GM12875 (cell line): ENCODE results near the gene PPP1R15A.
"Not testable (repeated sequence)": the region's sequence is repeated elsewhere in the genome, so short reads cannot be mapped to it uniquely, and the experiment has no call there.

Experiments used
- H3K4me3 ChIP-seq: one replicate; pipeline ENCODE4 v1.5.1; 2011; ENCODE audit warnings: low read depth, low read length, control low read depth
- CTCF ChIP-seq: IDR thresholded peaks from 2 replicates; pipeline ENCODE4 v1.5.1; 2011; ENCODE audit warnings: low read depth, mild to moderate bottlenecking, control low read depth, inconsistent platforms, low read length, moderate library complexity, borderline replicate concordance; ENCODE audit not compliant: insufficient read depth

Gene PPP1R15A

GRCh38 chr19:48844472-48844871 is 27.7 kb upstream of the PPP1R15A start:
- TF ChIP-seq CTCF, result no peak
- no peak overlapping the region for H3K4me3 ChIP-seq

- H3K4me3 ChIP-seq, result no peak overlapping the region
- TF ChIP-seq CTCF, result no peak
Measured at GRCh38 chr19:48845384-48845783, 26.8 kb upstream of the PPP1R15A start.

GRCh38 chr19:48846659-48847058 is 25.6 kb upstream of the PPP1R15A start:
- not testable (repeated sequence) for H3K4me3 ChIP-seq

- no peak overlapping the region for H3K4me3 ChIP-seq
- no peak for TF ChIP-seq CTCF
Measured at GRCh38 chr19:48852292-48852691, 19.9 kb upstream of the PPP1R15A start.

GRCh38 chr19:48853483-48853882 is 18.7 kb upstream of the PPP1R15A start:
- TF ChIP-seq CTCF, result no peak
- H3K4me3 ChIP-seq, result no peak overlapping the region

GRCh38 chr19:48854103-48854502 is 18.1 kb upstream of the PPP1R15A start:
- H3K4me3 ChIP-seq, result no peak overlapping the region
- TF ChIP-seq CTCF, result no peak

- H3K4me3 ChIP-seq, result no peak overlapping the region
- TF ChIP-seq CTCF, result no peak
Measured at GRCh38 chr19:48856921-48857320, 15.3 kb upstream of the PPP1R15A start.
